GM21528 (cell line): ENCODE data around the gene PCNT.

Source experiments
- ATAC-seq: cut with Tn5 transposase; IDR thresholded peaks from one replicate; pipeline ENCODE4 v1.9.1; 2021; ENCODE audit warnings: mild to moderate bottlenecking, moderate library complexity; ENCODE audit not compliant: unreplicated experiment, low FRiP score

PCNT gene, protein sequence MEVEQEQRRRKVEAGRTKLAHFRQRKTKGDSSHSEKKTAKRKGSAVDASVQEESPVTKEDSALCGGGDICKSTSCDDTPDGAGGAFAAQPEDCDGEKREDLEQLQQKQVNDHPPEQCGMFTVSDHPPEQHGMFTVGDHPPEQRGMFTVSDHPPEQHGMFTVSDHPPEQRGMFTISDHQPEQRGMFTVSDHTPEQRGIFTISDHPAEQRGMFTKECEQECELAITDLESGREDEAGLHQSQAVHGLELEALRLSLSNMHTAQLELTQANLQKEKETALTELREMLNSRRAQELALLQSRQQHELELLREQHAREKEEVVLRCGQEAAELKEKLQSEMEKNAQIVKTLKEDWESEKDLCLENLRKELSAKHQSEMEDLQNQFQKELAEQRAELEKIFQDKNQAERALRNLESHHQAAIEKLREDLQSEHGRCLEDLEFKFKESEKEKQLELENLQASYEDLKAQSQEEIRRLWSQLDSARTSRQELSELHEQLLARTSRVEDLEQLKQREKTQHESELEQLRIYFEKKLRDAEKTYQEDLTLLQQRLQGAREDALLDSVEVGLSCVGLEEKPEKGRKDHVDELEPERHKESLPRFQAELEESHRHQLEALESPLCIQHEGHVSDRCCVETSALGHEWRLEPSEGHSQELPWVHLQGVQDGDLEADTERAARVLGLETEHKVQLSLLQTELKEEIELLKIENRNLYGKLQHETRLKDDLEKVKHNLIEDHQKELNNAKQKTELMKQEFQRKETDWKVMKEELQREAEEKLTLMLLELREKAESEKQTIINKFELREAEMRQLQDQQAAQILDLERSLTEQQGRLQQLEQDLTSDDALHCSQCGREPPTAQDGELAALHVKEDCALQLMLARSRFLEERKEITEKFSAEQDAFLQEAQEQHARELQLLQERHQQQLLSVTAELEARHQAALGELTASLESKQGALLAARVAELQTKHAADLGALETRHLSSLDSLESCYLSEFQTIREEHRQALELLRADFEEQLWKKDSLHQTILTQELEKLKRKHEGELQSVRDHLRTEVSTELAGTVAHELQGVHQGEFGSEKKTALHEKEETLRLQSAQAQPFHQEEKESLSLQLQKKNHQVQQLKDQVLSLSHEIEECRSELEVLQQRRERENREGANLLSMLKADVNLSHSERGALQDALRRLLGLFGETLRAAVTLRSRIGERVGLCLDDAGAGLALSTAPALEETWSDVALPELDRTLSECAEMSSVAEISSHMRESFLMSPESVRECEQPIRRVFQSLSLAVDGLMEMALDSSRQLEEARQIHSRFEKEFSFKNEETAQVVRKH (N-terminal part only)

DNA sequence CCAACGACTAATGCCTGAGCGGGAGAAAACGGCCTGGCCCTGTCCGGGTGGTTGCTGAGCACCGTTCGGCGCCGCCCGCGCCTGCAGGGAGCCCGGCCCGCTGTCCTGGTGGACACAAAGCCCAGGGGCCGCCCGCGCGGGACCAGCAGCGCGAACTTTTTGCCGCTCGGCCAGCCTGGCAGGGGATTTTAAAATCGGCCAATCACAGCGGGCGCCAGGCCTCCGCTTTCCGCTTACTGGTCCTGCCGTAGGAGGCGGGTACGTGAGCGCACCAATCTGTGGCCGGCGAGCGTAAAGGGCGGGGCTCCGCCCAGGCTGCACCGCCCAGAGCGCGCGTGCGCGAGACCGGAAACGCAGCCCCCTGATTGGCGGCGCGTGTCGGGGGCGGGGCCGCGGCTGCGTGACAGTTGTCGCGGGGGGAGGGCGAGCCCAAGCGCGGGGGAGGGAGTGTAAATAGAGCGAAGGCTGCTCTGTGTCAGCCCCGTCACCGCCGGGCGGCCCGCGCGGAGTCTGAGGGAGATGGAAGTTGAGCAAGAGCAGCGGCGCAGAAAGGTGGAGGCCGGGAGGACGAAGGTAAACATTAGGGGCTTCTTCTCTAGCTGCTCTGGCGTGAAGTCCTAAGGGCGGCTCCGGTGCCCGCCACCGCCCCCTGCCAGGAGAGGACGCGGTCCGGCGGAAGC lies at the start of gene PCNT, which contains the start of gene C21orf58:
Gene PCNT (plus strand): TSS at position 447 of the 680 bp plus-strand sequence. CDS start 73 bp downstream, at position 520.
Gene C21orf58 (minus strand): TSS at position 161 of the 680 bp plus-strand sequence. CDS start 1,132 bp downstream, outside the sequence.
- peak; percentile 68 for ATAC-seq

DNA sequence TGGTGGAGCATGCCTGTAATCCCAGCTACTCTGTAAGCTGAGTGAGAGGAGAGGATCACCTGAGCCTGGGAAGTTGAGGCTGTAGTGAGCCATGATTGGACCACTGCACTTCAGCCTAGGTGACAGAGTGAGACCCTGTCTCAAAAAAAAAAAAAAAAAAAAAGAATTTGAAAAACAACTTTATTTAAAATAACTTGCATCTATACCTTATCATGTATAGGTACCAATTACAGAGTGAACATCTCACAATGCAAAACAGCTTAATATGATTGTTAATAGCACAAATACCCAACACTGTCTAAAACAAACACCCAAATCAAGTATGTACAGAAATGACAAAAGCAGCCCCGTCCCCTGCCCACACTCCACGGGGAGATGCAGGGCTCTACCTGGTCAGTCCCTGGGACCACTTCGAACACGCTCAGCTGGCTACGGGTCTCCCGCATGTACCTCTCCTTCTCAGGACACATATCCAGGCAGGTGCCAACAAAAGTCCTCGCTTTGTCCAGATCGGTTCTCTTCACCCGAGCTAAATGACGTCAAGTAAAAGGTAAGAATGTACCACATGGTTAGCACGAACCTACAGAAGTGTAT lies 49.1 kb upstream of the PCNT start:
- no peak for ATAC-seq

DNA sequence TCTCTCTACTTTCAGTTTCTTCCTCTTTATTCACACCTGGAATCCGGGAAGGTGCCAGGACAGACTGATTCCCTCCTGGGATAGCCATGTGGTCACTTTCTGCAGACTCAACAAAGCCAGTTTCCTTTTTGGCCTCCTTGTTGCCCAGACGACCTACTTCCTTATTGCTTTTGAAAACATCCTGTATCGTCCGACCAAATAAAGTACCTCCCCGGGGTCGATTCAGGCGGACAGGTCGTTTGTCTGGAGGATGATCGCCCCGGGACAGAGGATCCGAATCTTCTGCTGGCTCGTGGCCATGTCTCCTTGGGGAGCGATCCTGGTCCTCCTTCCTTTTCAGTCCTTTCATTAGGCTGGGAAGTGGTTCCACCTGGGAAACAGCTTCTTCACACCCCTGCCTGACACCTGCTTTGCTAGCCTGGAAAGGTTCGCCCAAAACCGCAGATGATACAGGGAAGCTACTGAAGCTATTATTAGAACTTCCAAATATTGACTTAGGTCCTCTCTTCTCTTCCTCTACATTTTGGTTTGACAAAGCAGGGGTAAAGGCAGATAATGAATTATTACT lies 39.8 kb upstream of the PCNT start:
- ATAC-seq = no peak

DNA sequence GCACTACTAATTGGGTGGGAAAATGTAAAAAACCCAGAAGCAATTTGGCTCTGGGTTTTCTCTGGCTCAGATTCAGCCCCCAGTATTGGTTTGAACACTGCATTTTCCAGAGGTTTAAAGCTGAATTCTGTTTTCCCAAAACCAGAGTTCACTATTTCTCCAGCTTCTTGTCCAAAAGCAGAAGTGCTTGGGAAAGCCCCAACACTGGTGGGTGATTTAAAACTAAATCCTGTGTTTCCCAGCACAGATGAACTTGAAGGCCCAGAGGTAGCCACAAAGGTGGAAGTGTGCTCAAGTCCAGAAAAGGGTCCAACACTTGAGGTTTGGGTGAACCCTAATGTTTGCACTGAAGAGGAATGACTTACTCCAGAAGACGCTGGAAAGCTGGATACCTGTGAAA lies 39.2 kb upstream of the PCNT start:
- no peak for ATAC-seq

GRCh38 chr21:46285206-46285661 lies 38.7 kb upstream of the PCNT start, which contains the start of gene MCM3AP:
MCM3AP (minus strand) TSS chr21:46285611; CDS start chr21:46285286, 325 bp downstream.
- ATAC-seq = no peak

DNA sequence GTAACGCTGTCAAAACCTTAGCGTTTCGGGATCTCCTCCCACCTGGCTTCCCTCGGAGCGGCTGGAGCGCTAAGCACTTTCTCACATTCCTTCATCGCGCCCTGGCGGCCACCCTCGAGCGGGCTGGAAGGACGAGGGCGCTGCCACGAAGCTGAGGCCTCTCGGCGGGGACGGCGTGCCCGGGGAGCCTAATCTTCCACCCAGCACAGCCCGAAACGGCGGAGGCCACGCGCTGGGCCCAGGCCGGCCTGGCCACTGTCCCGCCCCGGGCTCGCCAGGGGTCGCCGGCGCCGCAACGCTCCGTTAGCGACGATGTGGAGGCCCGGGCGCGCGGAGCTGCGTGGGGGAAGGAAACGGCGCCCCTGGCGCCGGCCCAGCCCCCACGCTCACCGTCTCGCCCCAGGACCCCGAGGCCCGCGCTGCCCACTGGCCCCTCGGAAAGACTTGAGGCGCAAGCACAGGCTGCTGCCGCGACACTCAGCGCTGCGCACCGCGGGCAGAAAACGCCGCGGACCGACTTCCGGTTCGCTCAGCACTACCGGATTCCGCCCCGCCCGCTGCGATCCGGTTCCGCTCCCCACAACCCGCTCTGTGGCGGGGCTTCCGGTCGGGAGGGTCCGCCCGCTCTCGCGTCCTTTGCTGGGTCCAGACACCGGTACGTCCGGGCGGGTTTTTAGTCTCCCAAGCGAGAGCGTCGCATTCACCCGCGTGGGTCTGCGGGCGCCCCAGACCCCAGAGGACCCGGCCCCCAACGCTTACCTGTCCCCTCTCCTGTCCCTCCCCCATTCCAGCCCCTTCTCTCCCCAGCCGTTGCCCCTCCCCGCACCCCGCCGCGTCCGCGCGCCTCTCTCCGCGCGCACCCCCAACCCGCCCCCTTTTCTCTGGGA lies 38.0 kb upstream of the PCNT start, which contains the start of gene YBEY:
Gene YBEY (plus strand): TSS at position 582 of the 887 bp plus-strand sequence. CDS start 572 bp downstream, outside the sequence.
- ATAC-seq = peak; percentile 74

DNA sequence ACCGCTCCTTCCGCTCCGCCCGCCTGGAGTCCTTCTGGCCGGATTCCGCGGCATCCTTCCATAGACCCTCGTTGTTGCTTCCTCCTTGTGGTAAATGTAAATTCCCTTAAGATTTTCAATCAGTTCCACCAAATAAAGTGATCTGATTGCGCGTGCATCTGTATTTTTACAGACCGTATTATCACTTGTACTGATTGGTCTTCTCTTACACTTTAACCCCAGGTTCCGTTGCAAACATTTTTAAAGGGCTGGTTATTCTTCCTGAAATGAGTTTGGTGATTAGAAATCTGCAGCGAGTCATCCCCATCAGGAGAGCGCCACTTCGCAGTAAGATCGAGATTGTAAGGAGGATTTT lies 37.3 kb upstream of the PCNT start:
- no peak for ATAC-seq

DNA sequence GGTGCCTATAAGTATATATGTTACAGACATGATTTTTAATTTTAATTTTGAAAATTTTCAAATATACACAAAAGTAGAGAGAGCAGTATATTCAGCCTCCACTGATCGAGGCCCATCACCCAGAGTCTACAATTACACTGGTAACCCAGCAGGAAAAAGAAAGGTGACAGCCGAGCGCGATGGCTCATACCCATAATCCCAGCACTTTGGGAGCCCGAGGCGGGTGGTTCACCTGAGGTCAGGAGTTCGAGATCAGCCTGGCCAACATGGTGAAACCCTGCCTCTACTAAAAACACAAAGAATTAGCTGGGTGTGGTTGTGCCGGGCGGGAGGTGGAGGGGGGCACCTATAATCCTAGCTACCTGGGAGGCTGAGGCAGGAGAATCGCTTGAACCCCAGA lies 36.4 kb upstream of the PCNT start:
- ATAC-seq = no peak

- no peak for ATAC-seq
Observed at GRCh38 chr21:46289655-46290179, 34.2 kb upstream of the PCNT start.

DNA sequence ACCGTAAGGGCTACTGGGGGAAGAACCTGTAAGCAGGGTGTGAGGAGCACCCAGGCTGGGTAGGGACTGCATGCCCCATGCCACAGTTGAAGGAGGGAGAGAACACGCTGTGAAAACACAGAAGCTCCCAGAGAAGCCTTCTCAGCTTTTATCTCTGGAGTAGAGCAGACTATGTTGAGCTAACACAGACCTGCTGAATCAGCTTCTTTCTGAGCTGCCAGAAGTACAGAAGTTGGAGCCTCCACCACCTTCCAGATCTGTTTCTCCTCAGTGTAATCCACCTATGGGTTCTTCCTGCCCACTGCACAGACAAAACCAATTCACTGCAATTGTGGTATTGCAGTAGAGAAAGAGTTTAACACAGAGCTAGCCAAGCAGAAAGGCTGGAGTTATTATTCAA lies 32.4 kb upstream of the PCNT start:
- no peak for ATAC-seq

DNA sequence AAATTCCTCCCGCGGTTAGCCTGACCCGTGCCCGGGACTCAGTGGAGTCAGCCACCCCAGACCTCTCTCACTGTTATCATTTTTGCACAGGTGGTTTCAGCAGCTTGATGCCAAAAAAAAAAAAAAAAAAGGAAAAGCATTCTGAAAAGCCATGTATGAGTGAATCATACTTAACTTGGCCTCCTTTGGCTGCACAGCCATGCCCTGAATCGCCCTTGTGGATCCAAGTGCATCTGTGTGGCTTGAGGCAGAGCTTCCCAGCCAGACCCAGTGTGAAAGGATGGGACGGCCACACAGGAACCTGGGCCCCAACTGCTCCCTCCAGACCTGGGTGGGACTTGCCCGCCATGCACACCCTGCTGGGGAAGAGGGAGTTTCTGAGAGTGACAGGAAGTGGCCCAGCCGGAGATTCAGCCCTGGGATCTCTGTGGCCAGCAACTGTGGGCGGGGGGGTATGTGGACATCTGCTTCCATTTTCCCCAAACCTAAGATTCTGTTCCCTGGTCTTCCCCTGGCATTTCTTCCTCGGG lies 29.2 kb upstream of the PCNT start:
- no peak for ATAC-seq

DNA sequence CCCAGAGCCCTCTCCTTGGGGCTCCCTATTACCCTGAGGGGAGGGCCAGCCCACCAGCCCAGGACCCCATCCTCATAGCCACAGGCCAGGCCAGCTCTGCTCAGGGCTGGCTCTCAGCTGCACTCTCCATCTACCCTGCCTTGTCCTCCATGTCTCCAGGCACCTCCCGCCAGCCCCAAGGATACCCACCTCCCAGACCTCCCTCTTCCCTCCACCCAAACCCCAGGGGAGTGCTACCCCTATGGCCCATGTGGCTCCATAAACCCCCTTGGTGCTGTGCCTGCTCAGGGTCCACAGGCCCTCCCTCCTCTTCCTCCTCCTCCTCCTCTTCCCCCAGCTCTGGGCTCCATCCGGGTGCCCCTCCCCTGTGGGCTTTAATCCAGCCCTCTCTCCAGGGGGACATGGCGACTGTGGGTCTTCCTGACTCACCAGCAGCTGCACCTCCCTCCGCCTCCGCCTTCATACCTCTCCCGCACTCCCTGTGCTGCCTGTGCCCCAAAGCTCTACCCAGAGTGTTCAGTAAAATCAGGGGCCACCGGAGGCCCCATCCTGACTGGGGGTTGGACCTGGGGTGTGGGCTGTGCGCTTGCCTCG lies 28.7 kb upstream of the PCNT start:
- no peak for ATAC-seq

DNA sequence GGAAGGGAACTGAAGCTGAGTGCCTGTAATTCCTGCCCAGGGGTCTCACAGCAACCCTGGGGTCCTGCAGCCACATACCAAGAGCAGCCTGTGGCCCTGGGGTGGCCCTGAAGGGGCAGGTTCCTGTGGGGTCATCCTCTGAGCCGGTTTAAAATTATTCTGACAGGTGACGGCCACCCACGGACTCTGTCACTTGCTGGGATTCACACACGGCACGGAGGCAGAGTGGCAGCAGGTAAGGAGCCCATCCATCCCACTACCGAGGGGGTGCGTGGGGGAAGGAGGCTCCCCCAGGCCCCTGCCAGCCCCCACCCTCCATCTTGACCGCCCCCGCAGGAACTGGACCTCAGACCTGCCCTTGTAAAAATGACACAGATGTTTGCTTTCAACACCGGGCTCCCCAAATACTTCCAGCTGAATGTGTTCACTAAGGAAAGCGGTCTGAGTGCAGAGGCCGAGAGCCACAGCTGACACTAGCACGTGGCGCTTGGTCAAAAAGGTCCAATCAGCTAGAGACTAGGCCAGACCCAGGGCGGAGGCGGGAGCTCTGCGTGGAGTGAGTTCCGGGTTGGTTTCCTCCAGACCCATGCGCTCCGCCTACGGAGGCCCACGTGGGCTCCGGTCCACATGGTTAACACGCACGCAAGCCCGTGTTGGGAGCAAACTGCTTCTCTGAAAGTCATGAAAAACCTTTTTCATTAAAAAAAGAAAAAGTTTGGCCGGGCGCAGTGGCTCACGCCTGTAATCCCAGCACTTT lies 27.8 kb upstream of the PCNT start:
- no peak for ATAC-seq

- no peak for ATAC-seq
Observed at GRCh38 chr21:46297338-46298271, 26.4 kb upstream of the PCNT start.

GRCh38 chr21:46299167-46299566 lies 24.8 kb upstream of the PCNT start:
- ATAC-seq = no peak
